Measurements from ENCODE around the gene HELZ2. TPM values are rescaled to one million over a fixed set of nuclear protein-coding genes. Genes with fewer than 3 reads are reported as not detected.

Gene HELZ2
- total RNA-seq, 1 experiment from 2014 or later = 27.9 TPM

DNA sequence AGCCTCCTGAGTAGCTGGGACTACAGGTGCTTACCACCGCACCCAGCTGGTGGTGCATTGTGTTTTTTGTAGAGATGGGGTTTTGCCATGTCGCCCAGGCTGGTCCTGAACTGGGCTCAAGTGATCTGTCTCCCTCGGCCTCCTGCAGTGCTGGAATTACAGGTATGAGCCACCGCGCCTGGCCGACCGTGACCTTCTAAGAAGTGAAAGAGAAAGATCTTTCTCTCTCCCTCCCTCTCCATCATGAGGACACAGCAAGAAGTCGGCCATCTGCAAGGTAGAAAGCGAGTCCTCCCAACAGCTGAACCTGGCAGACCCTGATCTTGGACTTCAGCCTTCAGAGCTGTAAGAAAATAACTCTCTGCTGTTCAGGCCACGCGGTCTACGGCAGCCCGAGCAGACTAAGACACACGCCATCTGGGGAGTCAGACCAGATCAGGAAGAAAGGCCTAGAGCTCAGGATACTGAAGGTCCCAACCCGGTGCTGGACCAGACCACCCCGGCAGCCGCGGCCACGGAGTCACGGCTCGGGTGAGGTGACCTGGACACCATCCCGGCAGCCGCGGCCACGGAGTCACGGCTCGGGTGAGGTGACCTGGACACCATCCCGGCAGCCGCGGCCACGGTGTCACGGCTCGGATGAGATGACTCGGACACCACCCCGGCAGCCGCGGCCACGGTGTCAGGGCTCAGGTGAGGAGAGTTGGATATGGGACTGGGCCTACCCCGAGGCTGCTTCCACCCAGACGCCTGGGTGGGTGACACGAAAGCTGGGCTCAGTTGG is 43.2 kb upstream of the HELZ2 start:
- no peak for DNase-seq
- Histone ChIP-seq H3K79me1 (ENCODE audit: insufficient read depth, low read depth, low read length, poor library complexity, severe bottlenecking) (peaks cover 4% of the 10 kb centered on the region), H3K23ac (ENCODE audit: insufficient read length, low read depth, low read length) (no peak overlapping the region), H3K56ac (ENCODE audit: insufficient read length, low read depth, low read length) (no peak overlapping the region), H3K18ac (ENCODE audit: insufficient read length, low read depth, low read length) (no peak overlapping the region), H4K5ac (ENCODE audit: insufficient read length, low read depth, low read length) (no peak overlapping the region), H3K27me3 (ENCODE audit: insufficient read depth, low read length) (no peaks in the 10 kb centered on the region), H2AFZ (ENCODE audit: low read length) (no peak overlapping the region), H4K20me1 (ENCODE audit: control insufficient read depth, insufficient read depth, insufficient read length) (no peaks in the 10 kb centered on the region), H3T11ph (ENCODE audit: low read length) (no peak overlapping the region), H2AK5ac (ENCODE audit: insufficient read length, low read length) (no peak overlapping the region), H2BK120ac (ENCODE audit: low read depth, low read length, poor library complexity, severe bottlenecking) (no peak overlapping the region), H4K91ac (ENCODE audit: insufficient read length, low read depth, low read length) (no peak overlapping the region), H3K4me2 (ENCODE audit: insufficient read depth, insufficient read length, low read length) (no peak overlapping the region), H2BK12ac (ENCODE audit: insufficient read length, low read depth, low read length) (no peak overlapping the region), H4K8ac (replicated peaks; ENCODE audit: insufficient read length, low read depth, low read length) (no peak overlapping the region), H3K79me2 (ENCODE audit: insufficient read depth, low read length) (no peaks in the 10 kb centered on the region; the same call in 1 of the 2 replicates), H3K9ac (ENCODE audit: extremely low read depth, insufficient read length, low read length) (no peak overlapping the region), H3K27ac (ENCODE audit: insufficient read length, low read depth, low read length) (no peak overlapping the region), H2BK20ac (ENCODE audit: low read depth, low read length, poor library complexity, severe bottlenecking) (no peak overlapping the region), H3K9me3 (ENCODE audit: control insufficient read depth, low read depth, low read length) (peaks cover 13% of the 10 kb centered on the region), H3K23me2 (ENCODE audit: insufficient read length, low read depth, low read length, poor library complexity, severe bottlenecking) (no peaks in the 10 kb centered on the region), H3K4ac (ENCODE audit: low read depth, low read length) (no peak overlapping the region), H2BK5ac (ENCODE audit: insufficient read length, low read length) (no peak overlapping the region), H3K14ac (ENCODE audit: insufficient read depth, low read length) (no peak overlapping the region), H3K4me1 (ENCODE audit: insufficient read depth, low read length) (no peaks in the 10 kb centered on the region), H2BK15ac (ENCODE audit: low read depth, low read length) (no peak overlapping the region)
- TF ChIP-seq, protein P1, sequence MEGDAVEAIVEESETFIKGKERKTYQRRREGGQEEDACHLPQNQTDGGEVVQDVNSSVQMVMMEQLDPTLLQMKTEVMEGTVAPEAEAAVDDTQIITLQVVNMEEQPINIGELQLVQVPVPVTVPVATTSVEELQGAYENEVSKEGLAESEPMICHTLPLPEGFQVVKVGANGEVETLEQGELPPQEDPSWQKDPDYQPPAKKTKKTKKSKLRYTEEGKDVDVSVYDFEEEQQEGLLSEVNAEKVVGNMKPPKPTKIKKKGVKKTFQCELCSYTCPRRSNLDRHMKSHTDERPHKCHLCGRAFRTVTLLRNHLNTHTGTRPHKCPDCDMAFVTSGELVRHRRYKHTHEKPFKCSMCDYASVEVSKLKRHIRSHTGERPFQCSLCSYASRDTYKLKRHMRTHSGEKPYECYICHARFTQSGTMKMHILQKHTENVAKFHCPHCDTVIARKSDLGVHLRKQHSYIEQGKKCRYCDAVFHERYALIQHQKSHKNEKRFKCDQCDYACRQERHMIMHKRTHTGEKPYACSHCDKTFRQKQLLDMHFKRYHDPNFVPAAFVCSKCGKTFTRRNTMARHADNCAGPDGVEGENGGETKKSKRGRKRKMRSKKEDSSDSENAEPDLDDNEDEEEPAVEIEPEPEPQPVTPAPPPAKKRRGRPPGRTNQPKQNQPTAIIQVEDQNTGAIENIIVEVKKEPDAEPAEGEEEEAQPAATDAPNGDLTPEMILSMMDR (conservative IDR thresholded peaks at IDR 0.05) = no peak
- H3K4me1 Mint-ChIP-seq = peaks cover 6 to 7% of the 10 kb centered on the region in 2 experiments
- H3K27me3 Mint-ChIP-seq (ENCODE audit: low read depth) = no peaks in the 10 kb centered on the region; the same call in 1 of the 2 replicates
- no peak overlapping the region for H3K27ac Mint-ChIP-seq
- H3K36me3 Mint-ChIP-seq (ENCODE audit: insufficient read depth in 1 of 3, low read depth in 3 of 3) = peaks cover 48 to 61% (median 59%) of the 10 kb centered on the region in 3 experiments
- no peak overlapping the region for H3K4me3 Mint-ChIP-seq
- peaks cover 17 to 19% of the 10 kb centered on the region in 2 experiments for H3K9me3 Mint-ChIP-seq
- no CpG with 5 or more reads among the region's 41 CpGs for WGBS (ENCODE audit: extremely low coverage, insufficient read length, low lambda C conversion rate)
